Naive thymus-derived CD4-positive, alpha-beta T cell (primary cell): Measurements from ENCODE around the gene GCDH. TPM values are rescaled to one million over a fixed set of nuclear protein-coding genes. Genes with fewer than 3 reads are reported as not detected.

Source experiments
- ATAC-seq: fragments of 150-1000 bp; cut with Tn5 transposase; 2 replicates; pipeline ENCODE4 v1.10.0; 2021; ENCODE audit warnings: mild to moderate bottlenecking, moderate library complexity
- CTCF ChIA-PET: fragments of 350-600 bp; sonication (Branson Sonifier 250); formaldehyde crosslinking; loops from one replicate; lab custom pipeline; 2021; ENCODE audit warnings: antibody characterized with exemption; lab: Charles Lee
- POLR2A ChIA-PET: fragments of 350-600 bp; sonication (Branson Sonifier 250); formaldehyde crosslinking; loops from one replicate; lab custom pipeline; 2021; ENCODE audit warnings: antibody characterized with exemption, inconsistent platforms; lab: Charles Lee
- DNase-seq, 9 donors: peaks; one replicate each; pipeline versions ENCODE4 v3.0.0 to v3.0.0-alpha.2; 2020 to 2022; ENCODE audit warnings: mixed read lengths in 1 of 9
- H3K27ac ChIP-seq: one replicate; pipeline ENCODE4 v1.7.0; 2013; ENCODE audit warnings: mild to moderate bottlenecking, low read depth, low read length, moderate library complexity
- H3K27me3 ChIP-seq, 2 donors: one replicate each; pipeline ENCODE4 v1.7.0; 2013; ENCODE audit warnings: low read length in 2 of 2, mild to moderate bottlenecking in 2 of 2, moderate library complexity in 2 of 2; ENCODE audit not compliant: control insufficient read depth in 2 of 2, insufficient read depth in 2 of 2
- H3K36me3 ChIP-seq, 3 experiments: 1 replicate in 2 of 3; 2 replicates in 1 of 3; pipeline ENCODE4 v1.7.0; 2013; ENCODE audit warnings: low read length in 3 of 3, mild to moderate bottlenecking in 3 of 3, moderate library complexity in 1 of 3; ENCODE audit not compliant: insufficient read depth in 3 of 3, control insufficient read depth in 2 of 3
- H3K4me1 ChIP-seq, 2 donors: one replicate each; pipeline ENCODE4 v1.7.0; 2013; ENCODE audit warnings: low read length in 2 of 2, mild to moderate bottlenecking in 2 of 2, moderate library complexity in 1 of 2; ENCODE audit not compliant: control insufficient read depth in 2 of 2, insufficient read depth in 2 of 2
- H3K4me3 ChIP-seq: 2 replicates; pipeline ENCODE4 v1.7.0; 2013; ENCODE audit warnings: mild to moderate bottlenecking, low read length
- H3K9me3 ChIP-seq, 3 experiments: 1 replicate in 2 of 3; 2 replicates in 1 of 3; pipeline ENCODE4 v1.7.0; 2013; ENCODE audit warnings: low read length in 3 of 3; ENCODE audit not compliant: control insufficient read depth in 2 of 3
- H3K27ac Mint-ChIP-seq, 9 donors: one replicate each; pipeline ENCODE4 v1.8.0; 2020 to 2022; ENCODE audit warnings: mixed read lengths in 9 of 9, mild to moderate bottlenecking in 8 of 9, moderate library complexity in 5 of 9, inconsistent platforms in 2 of 9
- H3K27me3 Mint-ChIP-seq, 5 donors: one replicate each; pipeline ENCODE4 v1.8.0; 2021 to 2022; ENCODE audit warnings: mixed read lengths in 5 of 5, mild to moderate bottlenecking in 1 of 5
- H3K36me3 Mint-ChIP-seq, 5 donors: one replicate each; pipeline ENCODE4 v1.8.0; 2020 to 2022; ENCODE audit warnings: mixed read lengths in 5 of 5, mild to moderate bottlenecking in 3 of 5, inconsistent platforms in 1 of 5
- H3K4me1 Mint-ChIP-seq, 7 donors: one replicate each; pipeline ENCODE4 v1.8.0; 2020 to 2022; ENCODE audit warnings: mixed read lengths in 7 of 7, mild to moderate bottlenecking in 3 of 7, inconsistent platforms in 1 of 7
- H3K4me3 Mint-ChIP-seq, 10 donors: one replicate each; pipeline ENCODE4 v1.8.0; 2020 to 2022; ENCODE audit warnings: mild to moderate bottlenecking in 10 of 10, mixed read lengths in 10 of 10, moderate library complexity in 6 of 10, inconsistent platforms in 2 of 10
- H3K9me3 Mint-ChIP-seq, 11 donors: one replicate each; pipeline ENCODE4 v1.8.0; 2020 to 2022; ENCODE audit warnings: mixed read lengths in 11 of 11, mild to moderate bottlenecking in 4 of 11, inconsistent platforms in 1 of 11, moderate library complexity in 1 of 11
- intact Hi-C, 2 donors: fragments of 100-400 bp; cut with micrococcal nuclease; formaldehyde crosslinking; loops; one replicate each; pipeline ENCODE4 v1.15.1; 2023
- polyA plus RNA-seq, 2 donors: library from polyadenylated mRNA; unstranded; fragments of 300-500 nt; fragmentation: Illumina TruSeq; gene quantifications; one replicate each; pipeline ENCODE4 v1.2.3, GENCODE V29; 2021
- total RNA-seq, 6 experiments: library from RNA in 5 of 6; stranded (reverse) in 5 of 6; gene quantifications; 1 replicate in 5 of 6; 2 replicates in 1 of 6; pipeline ENCODE4 v1.2.3 and lab custom pipeline; 2021 to 2026

The GCDH gene
- total and polyA plus RNA-seq, 7 experiments from 2014 or later, result 22.0 to 74.2 (median 44.8) TPM

DNA sequence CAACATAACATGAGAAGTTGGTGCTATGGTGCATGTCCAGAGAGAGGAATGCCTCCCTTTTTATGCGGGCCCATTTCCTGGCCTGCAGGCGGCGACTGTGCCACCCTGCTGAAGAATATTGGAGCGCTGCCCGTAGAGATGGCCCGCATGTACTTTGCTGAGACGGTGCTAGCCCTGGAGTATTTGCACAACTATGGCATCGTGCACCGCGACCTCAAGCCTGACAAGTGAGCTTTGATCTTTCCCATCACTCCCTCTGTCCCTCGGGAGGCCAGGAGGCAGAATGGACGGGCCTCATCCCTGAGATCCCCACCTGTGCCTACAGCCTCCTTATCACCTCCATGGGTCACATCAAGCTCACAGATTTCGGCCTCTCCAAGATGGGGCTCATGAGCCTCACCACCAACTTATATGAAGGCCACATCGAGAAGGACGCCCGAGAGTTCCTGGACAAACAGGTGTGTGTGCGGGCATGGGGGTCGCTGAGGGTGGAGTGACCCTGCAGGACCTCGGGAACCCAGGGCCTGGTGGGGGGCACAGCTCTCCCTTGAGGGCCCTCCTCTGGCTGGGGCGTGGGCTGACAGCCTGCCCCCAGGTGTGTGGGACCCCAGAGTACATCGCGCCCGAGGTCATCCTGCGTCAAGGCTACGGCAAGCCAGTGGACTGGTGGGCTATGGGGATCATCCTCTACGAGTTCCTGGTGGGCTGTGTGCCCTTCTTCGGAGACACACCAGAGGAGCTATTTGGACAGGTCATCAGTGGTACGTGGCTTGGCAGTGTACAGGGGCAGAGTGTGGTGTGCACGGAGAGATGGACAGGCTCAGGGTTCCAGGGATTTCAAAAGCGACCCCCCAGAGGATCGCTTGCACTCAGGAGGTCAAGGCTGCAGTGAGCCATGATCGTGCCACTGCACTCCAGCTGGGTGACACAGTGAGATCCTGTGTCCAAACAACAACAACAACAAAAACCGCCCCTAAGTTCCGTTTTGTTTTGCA is 25.9 kb upstream of the GCDH start:
- H3K36me3 Mint-ChIP-seq, result no peaks in the 10 kb centered on the region
- Histone ChIP-seq H3K36me3 (no peaks in the 10 kb centered on the region), H3K4me3 (no peak overlapping the region), H3K9me3 (no peaks in the 10 kb centered on the region), H3K4me1 (peaks cover 0 to 4% of the 10 kb centered on the region in 2 donors), H3K27ac (no peak overlapping the region), H3K27me3 (no peaks in the 10 kb centered on the region)
- ChIA-PET CTCF (interaction anchor here (0.6 to 1.2 kb wide), 2 partner anchors 95 to 364 kb away, joined by 3 to 4 read pairs; no protein-coding TSS in a partner anchor), POLR2A (interaction anchor here (1.9 kb wide), 1 partner anchor 28 kb away, joined by 4 read pairs; no protein-coding TSS in a partner anchor)
- peaks cover 6 to 16% (median 9%) of the 10 kb centered on the region in 7 donors for H3K4me1 Mint-ChIP-seq
- DNase-seq (no peak), ATAC-seq (no peak)
- H3K4me3 Mint-ChIP-seq, result peak overlapping the region in 2 of 10 donors; percentile 19 to 56
- intact Hi-C loops, result no loop called here
- peaks cover 0 to 1% (median 0%) of the 10 kb centered on the region in 11 donors for H3K9me3 Mint-ChIP-seq
- H3K27me3 Mint-ChIP-seq, result peaks cover 0 to 6% (median 0%) of the 10 kb centered on the region in 5 donors
- peak overlapping the region in 1 of 9 donors; percentile 62 for H3K27ac Mint-ChIP-seq

DNA sequence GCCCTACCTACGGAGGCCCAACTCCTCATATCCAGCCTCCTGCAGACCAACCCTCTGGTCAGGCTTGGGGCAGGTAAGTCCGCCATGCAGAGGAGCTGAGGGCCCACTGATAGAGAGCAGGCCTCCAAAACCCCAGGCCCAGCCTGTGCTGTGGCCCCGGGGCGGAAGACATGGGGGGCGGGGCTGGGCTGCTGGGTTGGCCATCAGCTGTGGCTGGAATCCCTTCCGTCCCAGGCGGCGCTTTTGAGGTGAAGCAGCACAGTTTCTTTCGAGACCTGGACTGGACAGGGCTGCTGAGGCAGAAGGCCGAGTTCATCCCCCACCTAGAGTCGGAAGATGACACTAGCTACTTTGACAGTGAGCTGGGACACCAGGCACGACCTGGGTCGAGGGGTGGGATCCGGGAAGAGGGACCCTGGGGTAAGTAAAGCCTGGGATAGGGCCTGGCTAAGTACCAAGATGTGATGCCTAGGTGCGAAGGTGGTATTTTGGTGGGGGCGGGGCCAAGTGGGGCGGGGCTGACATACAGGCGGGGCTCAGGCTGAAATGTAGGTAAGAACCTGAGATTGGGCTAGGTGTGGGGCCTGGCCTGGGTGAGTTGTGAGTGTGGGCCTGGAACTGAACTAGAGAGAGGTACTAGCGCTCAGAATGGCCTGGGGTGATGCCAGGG is 25.1 kb upstream of the GCDH start:
- Histone ChIP-seq H3K27me3 (no peaks in the 10 kb centered on the region), H3K9me3 (no peaks in the 10 kb centered on the region), H3K27ac (no peak overlapping the region), H3K4me3 (no peak overlapping the region), H3K36me3 (no peaks in the 10 kb centered on the region), H3K4me1 (peaks cover 0 to 4% of the 10 kb centered on the region in 2 donors)
- intact Hi-C loops, result loop anchor here (2.0 kb wide), 1 partner anchor 15 kb away; the partner anchor contains the start of gene DNASE2 (in 2 of the 2)
- no peaks in the 10 kb centered on the region for H3K36me3 Mint-ChIP-seq
- peak overlapping the region in 1 of 9 donors; percentile 77 for H3K27ac Mint-ChIP-seq
- peaks cover 6 to 16% (median 9%) of the 10 kb centered on the region in 7 donors for H3K4me1 Mint-ChIP-seq
- H3K9me3 Mint-ChIP-seq, result peaks cover 0 to 1% (median 0%) of the 10 kb centered on the region in 11 donors
- DNase-seq, result no peak
- no peak for ATAC-seq
- POLR2A ChIA-PET, result no interaction called here
- H3K27me3 Mint-ChIP-seq, result peaks cover 0 to 6% (median 0%) of the 10 kb centered on the region in 5 donors
- CTCF ChIA-PET, result no interaction called here
- H3K4me3 Mint-ChIP-seq, result peak overlapping the region in 9 of 10 donors; percentile 57 to 86 (median 74)

GRCh38 chr19:12866416-12867119 is 24.4 kb upstream of the GCDH start:
- Mint-ChIP-seq H3K36me3 (no peaks in the 10 kb centered on the region), H3K4me3 (peak overlapping the region; percentile 62 to 89 (median 84)), H3K27me3 (peaks cover 0 to 5% (median 0%) of the 10 kb centered on the region in 5 donors), H3K4me1 (peaks cover 6 to 16% (median 9%) of the 10 kb centered on the region in 7 donors), H3K27ac (peak overlapping the region in 3 of 9 donors; percentile 25 to 77 (median 60)), H3K9me3 (peaks cover 0 to 1% (median 0%) of the 10 kb centered on the region in 11 donors)
- no peaks in the 10 kb centered on the region for H3K9me3 ChIP-seq
- no peaks in the 10 kb centered on the region for H3K27me3 ChIP-seq
- CTCF ChIA-PET, result interaction anchor here (0.6 kb wide), 1 partner anchor 18 kb away, joined by 3 read pairs; no protein-coding TSS in a partner anchor
- H3K4me1 ChIP-seq, result peaks cover 0 to 4% of the 10 kb centered on the region in 2 donors
- intact Hi-C loops, result loop anchor here (2.0 kb wide), 1 partner anchor 14 kb away; the partner anchor contains the start of gene DNASE2 (in 2 of the 2)
- no peak overlapping the region for H3K4me3 ChIP-seq
- POLR2A ChIA-PET, result interaction anchor here (1.0 kb wide), 1 partner anchor 19 kb away, joined by 3 read pairs; no protein-coding TSS in a partner anchor
- DNase-seq (no peak), ATAC-seq (no peak)
- H3K27ac ChIP-seq, result no peak overlapping the region
- no peaks in the 10 kb centered on the region for H3K36me3 ChIP-seq

DNA sequence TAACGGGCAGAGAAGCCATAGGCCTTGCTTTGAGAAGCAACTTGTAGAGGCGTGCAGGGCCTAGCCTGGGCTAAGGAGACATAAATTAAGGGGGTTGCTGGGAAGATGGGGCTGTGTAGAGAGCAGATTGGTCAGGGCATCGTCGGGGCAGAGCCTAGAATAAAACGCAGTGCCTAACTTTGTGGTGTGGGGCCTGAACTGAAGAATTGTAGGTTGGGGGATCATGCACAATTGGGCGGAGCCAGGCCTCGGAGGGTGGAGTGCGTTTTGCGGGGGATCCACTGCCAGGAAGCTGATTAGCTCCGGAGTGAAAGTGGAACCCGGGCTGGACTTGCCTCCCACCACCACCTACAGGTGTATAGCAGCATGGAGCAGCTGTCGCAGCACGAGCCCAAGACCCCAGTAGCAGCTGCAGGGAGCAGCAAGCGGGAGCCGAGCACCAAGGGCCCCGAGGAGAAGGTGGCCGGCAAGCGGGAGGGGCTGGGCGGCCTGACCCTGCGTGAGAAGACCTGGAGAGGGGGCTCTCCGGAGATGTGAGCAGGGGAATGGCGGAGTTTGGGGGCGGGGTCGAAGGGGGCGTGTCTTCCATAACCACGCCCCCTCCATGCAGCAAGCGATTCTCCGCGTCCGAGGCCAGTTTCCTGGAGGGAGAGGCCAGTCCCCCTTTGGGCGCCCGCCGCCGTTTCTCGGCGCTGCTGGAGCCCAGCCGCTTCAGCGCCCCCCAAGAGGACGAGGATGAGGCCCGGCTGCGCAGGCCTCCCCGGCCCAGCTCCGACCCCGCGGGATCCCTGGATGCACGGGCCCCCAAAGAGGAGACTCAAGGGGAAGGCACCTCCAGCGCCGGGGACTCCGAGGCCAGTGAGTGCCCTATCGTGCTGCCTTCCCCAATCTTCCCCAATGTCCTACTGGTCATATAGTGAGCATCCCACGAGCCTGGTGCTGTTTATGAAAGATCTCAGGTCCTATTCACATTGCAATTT is 23.6 kb upstream of the GCDH start:
- ChIA-PET CTCF (interaction anchor here (0.6 kb wide), 1 partner anchor 18 kb away, joined by 3 read pairs; no protein-coding TSS in a partner anchor), POLR2A (interaction anchor here (0.6 to 1.0 kb wide), 2 partner anchors 18 to 145 kb away, joined by 3 to 4 read pairs; no protein-coding TSS in a partner anchor)
- Mint-ChIP-seq H3K4me1 (peaks cover 6 to 18% (median 13%) of the 10 kb centered on the region in 7 donors), H3K4me3 (peak overlapping the region; percentile 65 to 90 (median 84)), H3K27me3 (peaks cover 0 to 5% (median 0%) of the 10 kb centered on the region in 5 donors), H3K36me3 (peaks cover 0 to 7% (median 7%) of the 10 kb centered on the region in 5 donors), H3K27ac (peak overlapping the region in 4 of 9 donors; percentile 11 to 88 (median 63)), H3K9me3 (peaks cover 0 to 3% (median 0%) of the 10 kb centered on the region in 11 donors)
- Histone ChIP-seq H3K36me3 (no peaks in the 10 kb centered on the region), H3K9me3 (no peaks in the 10 kb centered on the region), H3K4me3 (peak overlapping the region; percentile 69), H3K27ac (peak overlapping the region; percentile 51), H3K4me1 (peaks cover 0 to 4% of the 10 kb centered on the region in 2 donors), H3K27me3 (no peaks in the 10 kb centered on the region)
- ATAC-seq, result peak; percentile 88
- peak; percentile 56 to 82 (median 66) for DNase-seq
- intact Hi-C loops, result loop anchor here (2.0 kb wide), 1 partner anchor 13 kb away; the partner anchor contains the start of gene DNASE2 (in 2 of the 2)

DNA sequence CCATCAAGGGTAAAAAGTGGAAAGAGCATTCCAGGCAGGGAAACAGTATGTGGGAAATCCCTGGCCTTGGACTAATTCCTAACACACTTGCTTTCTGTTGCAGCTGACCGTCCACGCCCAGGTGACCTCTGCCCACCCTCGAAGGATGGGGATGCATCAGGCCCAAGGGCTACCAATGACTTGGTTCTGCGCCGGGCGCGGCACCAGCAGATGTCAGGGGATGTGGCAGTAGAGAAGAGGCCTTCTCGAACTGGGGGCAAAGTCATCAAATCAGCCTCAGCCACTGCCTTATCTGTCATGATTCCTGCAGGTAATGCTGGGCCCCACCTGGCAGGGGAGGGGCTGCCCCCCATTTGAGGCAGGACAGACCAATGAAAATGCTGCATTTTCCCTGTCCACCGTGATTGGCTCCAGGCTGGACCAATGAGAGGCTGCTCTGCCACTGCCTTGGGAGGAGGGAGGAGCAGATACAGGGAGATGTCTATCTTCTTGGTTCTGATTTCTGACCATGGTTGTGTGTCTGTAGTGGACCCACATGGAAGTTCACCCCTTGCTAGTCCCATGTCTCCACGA is 22.3 kb upstream of the GCDH start:
- H3K27me3 ChIP-seq, result no peaks in the 10 kb centered on the region
- intact Hi-C loops, result no loop called here
- ATAC-seq (no peak), DNase-seq (no peak)
- no peak overlapping the region for H3K4me3 ChIP-seq
- H3K4me3 Mint-ChIP-seq, result peak overlapping the region in 7 of 10 donors; percentile 20 to 86 (median 59)
- ChIA-PET CTCF (no interaction called here), POLR2A (no interaction called here)
- no peaks in the 10 kb centered on the region for H3K9me3 ChIP-seq
- peaks cover 0 to 12% (median 11%) of the 10 kb centered on the region in 5 donors for H3K36me3 Mint-ChIP-seq
- H3K27ac ChIP-seq, result no peak overlapping the region
- H3K4me1 Mint-ChIP-seq, result peaks cover 6 to 22% (median 14%) of the 10 kb centered on the region in 7 donors
- no peaks in the 10 kb centered on the region for H3K36me3 ChIP-seq
- H3K9me3 Mint-ChIP-seq, result peaks cover 0 to 3% (median 0%) of the 10 kb centered on the region in 11 donors
- H3K27ac Mint-ChIP-seq, result peak overlapping the region in 1 of 9 donors; percentile 61
- peaks cover 0 to 4% of the 10 kb centered on the region in 2 donors for H3K4me1 ChIP-seq
- peaks cover 0 to 3% (median 0%) of the 10 kb centered on the region in 5 donors for H3K27me3 Mint-ChIP-seq
